ENCODE data around the gene CBLC.

The CBLC gene

GRCh38 chr19:44731622-44732021, 46.1 kb upstream of the CBLC start:
- Histone ChIP-seq H3K9me3 (ENCODE audit: control insufficient read depth, low read length) (no peaks in the 10 kb centered on the region), H2AK5ac (ENCODE audit: low read length, severe bottlenecking) (no peak overlapping the region), H2BK120ac (ENCODE audit: low read depth, low read length) (no peak overlapping the region), H3K4me3 (ENCODE audit: insufficient read depth in 1 of 2, low read depth in 1 of 2, low read length in 2 of 2) (no peak overlapping the region), H3K27ac (ENCODE audit: low read length, poor library complexity, severe bottlenecking) (no peak overlapping the region), H4K8ac (ENCODE audit: low read length) (no peak overlapping the region), H2AFZ (ENCODE audit: low read depth, low read length) (no peak overlapping the region), H3K79me1 (replicated peaks; ENCODE audit: low read length, poor library complexity, severe bottlenecking) (no peaks in the 10 kb centered on the region), H3K14ac (ENCODE audit: low read length in 2 of 2) (no peak overlapping the region), H3K36me3 (ENCODE audit: control insufficient read depth in 1 of 2, insufficient read depth in 2 of 2, low read depth in 1 of 2, low read length in 2 of 2) (no peaks in the 10 kb centered on the region), H3K9ac (ENCODE audit: low read length) (no peak overlapping the region), H2BK15ac (ENCODE audit: low read depth, poor library complexity, severe bottlenecking) (no peak overlapping the region), H3K4me1 (ENCODE audit: control insufficient read depth, insufficient read depth, low read depth, low read length) (no peaks in the 10 kb centered on the region), H2BK12ac (ENCODE audit: low read length in 2 of 2) (no peak overlapping the region), H3K23ac (ENCODE audit: low read length in 2 of 2) (no peak overlapping the region), H3K4ac (ENCODE audit: low read depth in 1 of 2, low read length in 2 of 2) (no peak overlapping the region), H2BK5ac (ENCODE audit: low read depth, low read length, poor library complexity, severe bottlenecking) (no peak overlapping the region), H4K91ac (ENCODE audit: low read length) (no peak overlapping the region), H3K27me3 (ENCODE audit: control insufficient read depth in 1 of 2, insufficient read depth in 1 of 2, low read length in 2 of 2) (no peaks in the 10 kb centered on the region), H3K18ac (ENCODE audit: low read depth in 1 of 2, low read length in 2 of 2) (no peak overlapping the region), H3K4me2 (ENCODE audit: low read length, poor library complexity, severe bottlenecking) (no peak overlapping the region)
- WGBS, result 66% methylated on average over 4 of the region's 5 CpGs
- no peak for DNase-seq

- WGBS, result 81% methylated on average over 11 of the region's 11 CpGs
- no peak for DNase-seq
- Histone ChIP-seq H4K91ac (ENCODE audit: low read length) (no peak overlapping the region), H4K8ac (ENCODE audit: low read length) (no peak overlapping the region), H3K4me1 (ENCODE audit: control insufficient read depth, insufficient read depth, low read depth, low read length) (peaks cover 4% of the 10 kb centered on the region), H3K79me1 (replicated peaks; ENCODE audit: low read length, poor library complexity, severe bottlenecking) (no peaks in the 10 kb centered on the region), H3K9ac (ENCODE audit: low read length) (no peak overlapping the region), H2BK12ac (ENCODE audit: low read length in 2 of 2) (no peak overlapping the region), H3K9me3 (ENCODE audit: control insufficient read depth, low read length) (no peaks in the 10 kb centered on the region), H3K36me3 (ENCODE audit: control insufficient read depth in 1 of 2, insufficient read depth in 2 of 2, low read depth in 1 of 2, low read length in 2 of 2) (no peaks in the 10 kb centered on the region), H3K27me3 (ENCODE audit: control insufficient read depth in 1 of 2, insufficient read depth in 1 of 2, low read length in 2 of 2) (no peaks in the 10 kb centered on the region), H2AFZ (ENCODE audit: low read depth, low read length) (no peak overlapping the region), H3K18ac (ENCODE audit: low read depth in 1 of 2, low read length in 2 of 2) (no peak overlapping the region), H3K27ac (ENCODE audit: low read length, poor library complexity, severe bottlenecking) (no peak overlapping the region), H2BK5ac (ENCODE audit: low read depth, low read length, poor library complexity, severe bottlenecking) (no peak overlapping the region), H3K14ac (ENCODE audit: low read length in 2 of 2) (no peak overlapping the region), H2BK15ac (ENCODE audit: low read depth, poor library complexity, severe bottlenecking) (no peak overlapping the region), H3K4me2 (ENCODE audit: low read length, poor library complexity, severe bottlenecking) (no peak overlapping the region), H2AK5ac (ENCODE audit: low read length, severe bottlenecking) (no peak overlapping the region), H3K4me3 (ENCODE audit: insufficient read depth in 1 of 2, low read depth in 1 of 2, low read length in 2 of 2) (no peak overlapping the region), H2BK120ac (ENCODE audit: low read depth, low read length) (no peak overlapping the region), H3K23ac (ENCODE audit: low read length in 2 of 2) (no peak overlapping the region), H3K4ac (ENCODE audit: low read depth in 1 of 2, low read length in 2 of 2) (no peak overlapping the region)
Observed at GRCh38 chr19:44732235-44733014, 45.3 kb upstream of the CBLC start.

GRCh38 chr19:44734357-44734756, 43.3 kb upstream of the CBLC start:
- Histone ChIP-seq H3K18ac (ENCODE audit: low read depth in 1 of 2, low read length in 2 of 2) (no peak overlapping the region), H3K14ac (ENCODE audit: low read length in 2 of 2) (no peak overlapping the region), H4K8ac (ENCODE audit: low read length) (peak overlapping the region; percentile 46), H2BK120ac (ENCODE audit: low read depth, low read length) (no peak overlapping the region), H3K9me3 (ENCODE audit: control insufficient read depth, low read length) (no peaks in the 10 kb centered on the region), H3K4ac (ENCODE audit: low read depth in 1 of 2, low read length in 2 of 2) (no peak overlapping the region), H3K9ac (ENCODE audit: low read length) (no peak overlapping the region), H3K79me1 (replicated peaks; ENCODE audit: low read length, poor library complexity, severe bottlenecking) (no peaks in the 10 kb centered on the region), H3K4me3 (ENCODE audit: insufficient read depth in 1 of 2, low read depth in 1 of 2, low read length in 2 of 2) (no peak overlapping the region), H3K36me3 (ENCODE audit: control insufficient read depth in 1 of 2, insufficient read depth in 2 of 2, low read depth in 1 of 2, low read length in 2 of 2) (no peaks in the 10 kb centered on the region), H3K23ac (ENCODE audit: low read length in 2 of 2) (no peak overlapping the region), H2BK5ac (ENCODE audit: low read depth, low read length, poor library complexity, severe bottlenecking) (no peak overlapping the region), H2AK5ac (ENCODE audit: low read length, severe bottlenecking) (no peak overlapping the region), H3K4me1 (ENCODE audit: control insufficient read depth, insufficient read depth, low read depth, low read length) (peaks cover 12% of the 10 kb centered on the region), H3K4me2 (ENCODE audit: low read length, poor library complexity, severe bottlenecking) (no peak overlapping the region), H2AFZ (ENCODE audit: low read depth, low read length) (no peak overlapping the region), H3K27me3 (ENCODE audit: control insufficient read depth in 1 of 2, insufficient read depth in 1 of 2, low read length in 2 of 2) (no peaks in the 10 kb centered on the region), H2BK12ac (ENCODE audit: low read length in 2 of 2) (no peak overlapping the region), H4K91ac (ENCODE audit: low read length) (no peak overlapping the region), H2BK15ac (ENCODE audit: low read depth, poor library complexity, severe bottlenecking) (no peak overlapping the region), H3K27ac (ENCODE audit: low read length, poor library complexity, severe bottlenecking) (no peak overlapping the region)
- DNase-seq, result no peak
- 100% methylated on average over 1 of the region's 1 CpG for WGBS

GRCh38 chr19:44735011-44735410, 42.7 kb upstream of the CBLC start:
- Histone ChIP-seq H3K4ac (ENCODE audit: low read depth in 1 of 2, low read length in 2 of 2) (no peak overlapping the region), H3K27ac (ENCODE audit: low read length, poor library complexity, severe bottlenecking) (no peak overlapping the region), H2BK120ac (ENCODE audit: low read depth, low read length) (no peak overlapping the region), H2AK5ac (ENCODE audit: low read length, severe bottlenecking) (no peak overlapping the region), H3K27me3 (ENCODE audit: control insufficient read depth in 1 of 2, insufficient read depth in 1 of 2, low read length in 2 of 2) (no peaks in the 10 kb centered on the region), H3K14ac (ENCODE audit: low read length in 2 of 2) (no peak overlapping the region), H3K23ac (ENCODE audit: low read length in 2 of 2) (no peak overlapping the region), H3K9me3 (ENCODE audit: control insufficient read depth, low read length) (no peaks in the 10 kb centered on the region), H3K4me1 (ENCODE audit: control insufficient read depth, insufficient read depth, low read depth, low read length) (peaks cover 12% of the 10 kb centered on the region), H2AFZ (ENCODE audit: low read depth, low read length) (no peak overlapping the region), H4K8ac (ENCODE audit: low read length) (no peak overlapping the region), H3K4me3 (ENCODE audit: insufficient read depth in 1 of 2, low read depth in 1 of 2, low read length in 2 of 2) (no peak overlapping the region), H2BK5ac (ENCODE audit: low read depth, low read length, poor library complexity, severe bottlenecking) (no peak overlapping the region), H2BK15ac (ENCODE audit: low read depth, poor library complexity, severe bottlenecking) (no peak overlapping the region), H3K4me2 (ENCODE audit: low read length, poor library complexity, severe bottlenecking) (no peak overlapping the region), H2BK12ac (ENCODE audit: low read length in 2 of 2) (peak overlapping the region in 1 of 2 experiments; percentile 49), H4K91ac (ENCODE audit: low read length) (no peak overlapping the region), H3K79me1 (replicated peaks; ENCODE audit: low read length, poor library complexity, severe bottlenecking) (no peaks in the 10 kb centered on the region), H3K9ac (ENCODE audit: low read length) (no peak overlapping the region), H3K36me3 (ENCODE audit: control insufficient read depth in 1 of 2, insufficient read depth in 2 of 2, low read depth in 1 of 2, low read length in 2 of 2) (no peaks in the 10 kb centered on the region), H3K18ac (ENCODE audit: low read depth in 1 of 2, low read length in 2 of 2) (no peak overlapping the region)
- DNase-seq, result peak; percentile 35
- 77% methylated on average over 5 of the region's 5 CpGs for WGBS
